Mesendoderm (in vitro differentiated cells): ENCODE results near the gene AMY1C.
"Not testable (repeated sequence)": the region's sequence is repeated elsewhere in the genome, so short reads cannot be mapped to it uniquely, and the experiment has no call there.

Source experiments
- DNase-seq: peaks from one replicate; pipeline ENCODE4 v3.0.0; 2013
- H2AK5ac ChIP-seq: 2 replicates; pipeline ENCODE4 v1.6.1; 2013; ENCODE audit warnings: low read length, inconsistent platforms
- H2BK120ac ChIP-seq: 2 replicates; pipeline ENCODE4 v1.6.1; 2013; ENCODE audit warnings: low read depth, mild to moderate bottlenecking, low read length, moderate library complexity, mixed read lengths
- H2BK15ac ChIP-seq: replicated peaks from 2 replicates; pipeline ENCODE4 v1.6.1; 2013; ENCODE audit warnings: low read depth, mild to moderate bottlenecking, moderate library complexity
- H2BK5ac ChIP-seq: 2 replicates; pipeline ENCODE4 v1.6.1; 2013; ENCODE audit warnings: low read length, inconsistent platforms
- H3K18ac ChIP-seq: 2 replicates; pipeline ENCODE4 v1.6.1; 2013; ENCODE audit warnings: mild to moderate bottlenecking, low read length, mixed read lengths
- H3K23ac ChIP-seq: one replicate; pipeline ENCODE4 v1.6.1; 2013; ENCODE audit warnings: low read length
- H3K27ac ChIP-seq: 2 replicates; pipeline ENCODE4 v1.5.1; 2013; ENCODE audit warnings: low read depth, mild to moderate bottlenecking, inconsistent platforms, low read length, moderate library complexity
- H3K27me3 ChIP-seq: 2 replicates; pipeline ENCODE4 v1.6.1; 2013; ENCODE audit warnings: low read length, control low read depth, mild to moderate bottlenecking, inconsistent platforms; ENCODE audit not compliant: insufficient read depth, poor library complexity
- H3K36me3 ChIP-seq: 2 replicates; pipeline ENCODE4 v1.6.1; 2013; ENCODE audit warnings: low read length, inconsistent platforms; ENCODE audit not compliant: control insufficient read depth, insufficient read depth
- H3K4ac ChIP-seq: one replicate; pipeline ENCODE4 v1.6.1; 2013; ENCODE audit warnings: low read depth, mild to moderate bottlenecking, low read length, moderate library complexity
- H3K4me1 ChIP-seq: 2 replicates; pipeline ENCODE4 v1.6.1; 2013; ENCODE audit warnings: low read depth, low read length, inconsistent platforms; ENCODE audit not compliant: control insufficient read depth
- H3K4me2 ChIP-seq: 2 replicates; pipeline ENCODE4 v1.6.1; 2013; ENCODE audit warnings: low read length
- H3K4me3 ChIP-seq: 2 replicates; pipeline ENCODE4 v1.5.1; 2013; ENCODE audit warnings: mild to moderate bottlenecking, low read length
- H3K56ac ChIP-seq: one replicate; pipeline ENCODE4 v1.6.1; 2013; ENCODE audit warnings: low read length
- H3K79me1 ChIP-seq: 2 replicates; pipeline ENCODE4 v1.6.1; 2013; ENCODE audit warnings: low read length, inconsistent platforms
- H3K79me2 ChIP-seq: 2 replicates; pipeline ENCODE4 v1.6.1; 2013; ENCODE audit warnings: mild to moderate bottlenecking, low read length; ENCODE audit not compliant: control insufficient read depth, insufficient read depth
- H3K9ac ChIP-seq: 2 replicates; pipeline ENCODE4 v1.6.1; 2013; ENCODE audit warnings: low read length, inconsistent platforms
- H4K5ac ChIP-seq: one replicate; pipeline ENCODE4 v1.6.1; 2013; ENCODE audit warnings: low read length
- H4K8ac ChIP-seq: one replicate; pipeline ENCODE4 v1.6.1; 2013; ENCODE audit warnings: low read depth, mild to moderate bottlenecking, control low read depth, low read length, moderate library complexity
- WGBS: extraction: QIAGEN DNeasy Blood & Tissue Kit; methylation state at CpG from one replicate; pipeline ENCODE4 v1.1.7; 2013; ENCODE audit warnings: low lambda C conversion rate, missing lambda C conversion rate; ENCODE audit not compliant: insufficient coverage; ENCODE audit errors: extremely low coverage; 5-methylcytosine and 5-hydroxymethylcytosine counted together

The AMY1C gene

DNA sequence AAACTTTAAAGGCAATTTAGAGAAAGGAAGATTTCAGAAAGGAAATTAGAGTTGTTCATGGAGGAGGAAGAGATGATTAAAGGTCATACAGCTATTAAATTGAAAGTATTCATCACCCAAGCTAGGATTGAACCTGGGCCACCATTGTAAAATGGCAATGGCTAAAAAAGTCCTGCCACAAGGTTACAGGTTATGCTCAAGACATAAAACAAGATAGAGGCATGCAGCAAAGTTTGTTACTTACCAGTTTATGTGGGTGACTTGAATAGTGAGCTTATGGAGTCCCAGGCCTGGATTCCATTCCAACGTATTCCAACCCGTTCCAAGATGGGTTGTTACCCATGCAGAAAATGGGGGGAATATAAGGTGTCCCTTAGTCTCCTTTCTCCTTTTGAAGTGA lies 28.2 kb upstream of the AMY1C start:
- not testable (repeated sequence) for H2AK5ac ChIP-seq, H3K27ac ChIP-seq, H3K4me1 ChIP-seq, DNase-seq, H3K23ac ChIP-seq, H3K4ac ChIP-seq, H3K4me3 ChIP-seq, H3K9ac ChIP-seq, H3K27me3 ChIP-seq, H3K79me1 ChIP-seq, H3K4me2 ChIP-seq, H3K56ac ChIP-seq, H3K36me3 ChIP-seq, H4K5ac ChIP-seq, H3K18ac ChIP-seq, H2BK15ac ChIP-seq, H4K8ac ChIP-seq, H2BK120ac ChIP-seq, H3K79me2 ChIP-seq, H2BK5ac ChIP-seq
- WGBS, result no CpG with 5 or more reads among the region's 2 CpGs

DNA sequence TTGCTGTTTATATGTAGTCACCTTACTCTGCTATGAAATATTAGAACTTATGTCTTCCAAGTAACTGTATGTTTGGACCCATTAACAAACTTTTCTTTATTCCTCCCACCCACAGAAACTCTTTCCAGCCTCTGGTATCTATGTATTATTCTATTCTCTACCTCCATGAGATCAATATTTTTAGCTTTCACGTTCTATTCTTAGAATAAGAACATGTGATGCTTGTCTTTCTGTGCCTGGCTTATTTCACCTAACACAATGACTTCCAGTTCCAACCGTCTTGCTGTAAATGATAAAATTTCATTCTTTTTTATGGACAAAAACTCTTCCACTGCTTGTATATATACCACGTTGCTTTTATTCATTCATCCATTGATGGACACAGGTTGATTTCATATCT lies 14.4 kb upstream of the AMY1C start:
- H3K56ac ChIP-seq, H3K4me3 ChIP-seq, H2BK15ac ChIP-seq, H4K8ac ChIP-seq, H3K4ac ChIP-seq, H2BK120ac ChIP-seq, H3K79me2 ChIP-seq, H3K9ac ChIP-seq, H3K79me1 ChIP-seq, H3K36me3 ChIP-seq, H3K4me1 ChIP-seq, H3K4me2 ChIP-seq, H3K27me3 ChIP-seq, DNase-seq, H3K23ac ChIP-seq, H4K5ac ChIP-seq, H3K27ac ChIP-seq, H3K18ac ChIP-seq, H2AK5ac ChIP-seq, H2BK5ac ChIP-seq: not testable (repeated sequence)
- no CpG with 5 or more reads among the region's 3 CpGs for WGBS

DNA sequence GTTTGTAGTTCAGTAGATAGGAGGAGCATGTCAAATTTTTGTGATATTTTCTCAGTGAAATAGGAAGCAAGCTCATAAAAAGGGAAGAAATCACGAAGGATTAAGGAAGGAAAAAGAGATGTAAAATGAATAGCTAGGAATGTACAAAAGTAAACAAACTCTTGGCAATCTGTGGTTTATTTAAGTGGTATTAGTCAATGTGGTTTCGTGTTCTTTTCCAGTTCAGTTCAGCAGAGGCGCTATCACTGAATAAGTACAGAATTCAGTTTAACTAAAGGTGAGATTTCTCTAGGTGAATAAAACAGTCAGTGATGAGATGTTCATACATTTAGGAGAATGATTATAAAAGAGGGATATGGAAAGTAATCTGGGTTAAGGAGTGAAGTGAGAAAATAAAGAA lies 11.7 kb upstream of the AMY1C start:
- H2BK15ac ChIP-seq, H3K36me3 ChIP-seq, H2BK120ac ChIP-seq, H3K27me3 ChIP-seq, H3K27ac ChIP-seq, DNase-seq, H2AK5ac ChIP-seq, H3K4ac ChIP-seq, H3K79me1 ChIP-seq, H2BK5ac ChIP-seq, H3K4me3 ChIP-seq, H3K23ac ChIP-seq, H4K5ac ChIP-seq, H3K9ac ChIP-seq, H3K56ac ChIP-seq, H3K79me2 ChIP-seq, H4K8ac ChIP-seq, H3K18ac ChIP-seq, H3K4me2 ChIP-seq, H3K4me1 ChIP-seq: not testable (repeated sequence)
- no CpG with 5 or more reads among the region's 3 CpGs for WGBS

DNA sequence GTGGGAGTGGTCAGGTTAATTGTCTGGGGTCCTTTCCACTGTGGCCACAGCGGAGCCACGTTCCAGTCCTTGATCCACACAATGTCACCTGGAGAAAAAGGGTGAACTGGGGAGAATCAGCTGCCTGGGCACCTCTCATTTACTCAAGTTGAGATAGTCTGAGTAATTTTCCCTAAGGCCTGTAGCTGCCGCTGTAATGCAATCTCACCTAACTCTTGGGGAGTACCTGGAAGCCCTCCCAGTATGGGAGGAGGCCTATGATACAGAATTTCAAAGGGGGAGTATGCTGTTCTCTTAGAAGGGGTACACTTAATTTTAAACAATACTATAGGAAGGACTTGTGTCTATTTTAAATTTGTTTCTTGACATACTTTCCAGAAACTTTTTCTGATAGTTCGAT lies 5.2 kb upstream of the AMY1C start:
- not testable (repeated sequence) for H3K79me1 ChIP-seq, H3K4ac ChIP-seq
- no CpG with 5 or more reads among the region's 4 CpGs for WGBS

DNA sequence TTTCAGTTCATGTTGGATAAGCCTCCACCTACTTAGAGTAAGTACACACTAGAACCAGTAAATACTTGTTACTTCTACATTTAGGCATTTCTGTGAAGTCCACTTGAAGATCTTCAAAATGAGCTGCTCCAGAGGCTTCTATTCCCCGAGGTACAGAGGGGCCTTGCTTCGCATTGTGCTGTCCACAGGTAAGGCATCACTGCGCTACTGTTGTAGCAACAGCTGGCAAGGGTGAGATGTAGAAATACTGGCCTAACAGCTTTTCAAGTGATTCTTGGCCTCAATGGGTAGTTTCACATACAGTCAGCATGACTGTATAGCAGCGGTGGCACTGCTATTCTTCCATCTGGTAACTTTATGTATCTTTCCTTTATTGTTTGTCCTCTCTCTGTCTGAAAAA lies 4.7 kb upstream of the AMY1C start:
- not testable (repeated sequence) for H3K79me2 ChIP-seq, H2AK5ac ChIP-seq, H3K18ac ChIP-seq, H3K79me1 ChIP-seq, H3K4me1 ChIP-seq, H2BK15ac ChIP-seq, H2BK5ac ChIP-seq, H3K27me3 ChIP-seq, H2BK120ac ChIP-seq, H3K36me3 ChIP-seq, H3K4ac ChIP-seq, H3K9ac ChIP-seq, H3K4me3 ChIP-seq, H3K27ac ChIP-seq, H4K5ac ChIP-seq, H3K23ac ChIP-seq, H3K4me2 ChIP-seq, H3K56ac ChIP-seq, H4K8ac ChIP-seq, DNase-seq
- WGBS, result no CpG with 5 or more reads among the region's 4 CpGs

More for the DNA sequence above, 5.2 kb upstream of the AMY1C start:
- H4K8ac ChIP-seq, H3K56ac ChIP-seq, H3K79me2 ChIP-seq, H3K18ac ChIP-seq, H2BK120ac ChIP-seq, DNase-seq, H3K4me2 ChIP-seq, H2BK15ac ChIP-seq, H3K36me3 ChIP-seq, H3K9ac ChIP-seq, H3K4me3 ChIP-seq, H3K27me3 ChIP-seq, H4K5ac ChIP-seq, H2AK5ac ChIP-seq, H3K27ac ChIP-seq, H2BK5ac ChIP-seq, H3K23ac ChIP-seq, H3K4me1 ChIP-seq: not testable (repeated sequence)

DNA sequence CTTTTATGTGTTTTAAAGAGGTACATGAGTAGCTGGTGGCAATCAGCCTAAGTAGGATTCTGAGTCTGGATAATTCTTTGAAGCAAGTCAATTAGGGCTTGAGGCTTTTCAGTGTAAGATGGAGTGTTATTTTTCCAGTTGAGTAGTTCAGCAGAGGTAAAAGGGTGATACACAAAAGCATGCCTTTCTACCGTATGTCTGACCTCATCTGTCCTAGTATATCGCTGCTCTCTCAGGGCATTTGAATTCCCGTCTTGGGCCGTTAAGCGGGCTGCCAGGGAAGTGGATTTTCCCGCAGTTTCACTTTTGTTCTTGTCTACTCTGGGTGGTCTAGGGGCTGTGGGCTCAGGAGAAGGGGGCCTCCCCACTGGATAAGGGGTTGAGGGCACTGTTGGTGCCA lies 1.4 kb upstream of the AMY1C start:
- not testable (repeated sequence) for H3K4me3 ChIP-seq, H3K23ac ChIP-seq, H3K4me2 ChIP-seq, H3K56ac ChIP-seq, DNase-seq, H3K36me3 ChIP-seq, H4K8ac ChIP-seq, H3K27me3 ChIP-seq, H3K18ac ChIP-seq, H3K4me1 ChIP-seq, H2BK5ac ChIP-seq, H3K9ac ChIP-seq, H2BK120ac ChIP-seq, H3K79me1 ChIP-seq, H3K27ac ChIP-seq, H2BK15ac ChIP-seq, H2AK5ac ChIP-seq, H4K5ac ChIP-seq, H3K79me2 ChIP-seq, H3K4ac ChIP-seq
- WGBS, result no CpG with 5 or more reads among the region's 6 CpGs
